ENCODE measurements around the gene MIB1.

GRCh38 chr18:21740538-21741311 is at the start of gene MIB1:
- TF ChIP-seq CTCF (IDR thresholded peaks at IDR 0.05; ENCODE audit: insufficient read depth, low read length, poor library complexity, severe bottlenecking), result no peak
- no peak for TF ChIP-seq EZH2phosphoT487 (conservative IDR thresholded peaks at IDR 0.05; ENCODE audit: low read length)

Measured in SU-DHL-6 (cell line).